ENCODE data around the gene TRAPPC5.

TRAPPC5 gene

DNA sequence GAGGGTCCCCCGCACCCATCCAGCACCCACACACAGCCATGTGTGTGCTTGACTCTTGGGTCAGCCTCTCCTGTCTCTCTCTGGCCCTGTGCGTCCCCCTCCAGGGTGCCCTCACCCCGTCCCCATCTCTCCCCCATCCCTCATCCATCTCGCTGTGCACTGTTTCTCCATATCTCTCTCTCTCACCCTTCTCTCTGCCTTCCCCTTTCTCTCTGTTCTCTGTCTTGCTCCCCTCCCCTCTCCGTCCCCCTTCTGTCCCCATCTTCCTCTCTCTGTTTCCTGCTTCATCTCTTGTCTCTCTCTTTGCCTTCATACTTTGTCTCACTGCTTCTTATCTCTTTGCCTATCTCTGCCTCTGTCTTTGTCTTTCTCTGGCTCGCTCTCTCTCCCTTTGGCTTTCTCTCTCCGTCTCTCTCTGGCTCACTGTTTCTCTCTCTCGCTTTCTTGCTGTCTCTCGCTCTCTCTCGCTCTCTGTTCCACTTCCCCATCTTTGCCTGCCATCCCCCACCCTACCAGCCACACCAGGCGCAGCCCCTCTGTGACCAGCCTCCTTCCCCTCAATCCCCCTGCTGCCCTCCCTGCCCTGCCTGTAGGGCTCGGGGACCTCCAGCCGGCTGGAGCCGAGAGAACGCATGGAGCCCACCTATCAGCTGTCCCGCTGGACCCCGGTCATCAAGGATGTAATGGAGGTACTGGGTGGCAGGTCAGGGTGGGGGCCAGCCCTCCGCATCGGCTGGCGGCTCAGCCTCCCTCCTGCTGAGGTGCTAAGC is 34.8 kb upstream of the TRAPPC5 start:
- DNase-seq (ENCODE audit: low spot score): no peak

- no peak for DNase-seq (ENCODE audit: low spot score)
Observed at GRCh38 chr19:7646426-7646700, 34.3 kb upstream of the TRAPPC5 start.

DNA sequence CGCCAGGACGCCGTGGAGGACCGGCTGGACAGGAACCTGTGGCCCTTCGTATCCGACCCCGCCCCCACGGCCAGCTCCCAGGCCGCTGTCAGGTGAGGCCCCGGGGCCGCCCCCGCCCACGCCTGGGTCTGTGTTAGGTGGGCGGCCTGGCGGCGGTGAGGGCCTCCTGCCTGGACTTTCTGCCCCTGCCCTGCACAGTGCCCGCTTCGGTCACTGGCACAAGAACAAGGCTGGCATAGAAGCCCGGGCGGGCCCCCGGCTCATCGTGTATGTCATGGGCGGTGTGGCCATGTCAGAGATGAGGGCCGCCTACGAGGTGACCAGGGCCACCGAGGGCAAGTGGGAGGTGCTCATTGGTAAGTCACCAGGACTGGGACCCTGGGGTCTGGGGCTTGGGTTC is 33.5 kb upstream of the TRAPPC5 start:
- DNase-seq (ENCODE audit: low spot score): no peak

GRCh38 chr19:7648265-7649014 is 32.2 kb upstream of the TRAPPC5 start:
- DNase-seq (ENCODE audit: low spot score): no peak

GRCh38 chr19:7650148-7650547 is 30.5 kb upstream of the TRAPPC5 start:
- no peak for DNase-seq (ENCODE audit: low spot score)

GRCh38 chr19:7652061-7652641 is 28.5 kb upstream of the TRAPPC5 start:
- peak; percentile 81 for DNase-seq (ENCODE audit: low spot score)

DNA sequence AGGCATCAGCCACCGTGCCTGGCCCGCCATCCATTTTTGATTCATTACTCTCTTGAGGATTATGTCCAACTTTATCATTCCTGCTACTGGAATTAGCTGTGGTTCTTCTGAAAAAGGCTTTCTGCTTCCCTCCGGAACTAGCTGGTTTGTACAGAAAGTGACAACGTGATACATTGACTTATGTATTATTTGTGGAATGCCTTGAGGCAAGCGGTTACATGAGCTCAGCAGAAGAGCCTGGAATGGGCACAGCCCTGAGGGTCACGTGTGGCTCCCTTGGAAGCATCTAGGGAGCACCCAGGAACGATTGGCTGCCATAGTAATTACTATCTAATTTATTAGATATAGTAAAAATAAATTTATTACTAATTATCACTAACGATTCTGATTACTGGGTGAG is 26.2 kb upstream of the TRAPPC5 start:
- no peak for DNase-seq (ENCODE audit: low spot score)

DNA sequence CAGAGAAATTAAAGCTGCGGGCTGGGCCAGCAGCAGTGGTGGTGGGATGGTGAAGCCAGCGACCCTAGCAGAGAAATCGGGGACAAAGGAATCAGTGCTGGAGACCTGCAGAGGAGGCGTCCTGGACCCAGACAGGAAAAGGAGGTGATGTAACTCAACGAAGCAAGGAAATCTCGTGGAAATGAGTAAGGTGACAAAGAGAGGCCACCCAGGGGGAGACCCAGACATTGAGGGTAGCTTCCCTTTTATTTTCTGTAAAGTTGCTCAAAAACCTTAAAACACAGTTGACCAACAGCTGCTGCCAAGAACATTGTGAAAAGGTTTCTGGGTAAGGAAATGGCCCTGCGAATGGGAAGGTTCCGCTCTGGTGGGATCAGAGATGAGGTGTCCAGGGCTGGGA is 25.1 kb upstream of the TRAPPC5 start:
- no peak for DNase-seq (ENCODE audit: low spot score)

DNA sequence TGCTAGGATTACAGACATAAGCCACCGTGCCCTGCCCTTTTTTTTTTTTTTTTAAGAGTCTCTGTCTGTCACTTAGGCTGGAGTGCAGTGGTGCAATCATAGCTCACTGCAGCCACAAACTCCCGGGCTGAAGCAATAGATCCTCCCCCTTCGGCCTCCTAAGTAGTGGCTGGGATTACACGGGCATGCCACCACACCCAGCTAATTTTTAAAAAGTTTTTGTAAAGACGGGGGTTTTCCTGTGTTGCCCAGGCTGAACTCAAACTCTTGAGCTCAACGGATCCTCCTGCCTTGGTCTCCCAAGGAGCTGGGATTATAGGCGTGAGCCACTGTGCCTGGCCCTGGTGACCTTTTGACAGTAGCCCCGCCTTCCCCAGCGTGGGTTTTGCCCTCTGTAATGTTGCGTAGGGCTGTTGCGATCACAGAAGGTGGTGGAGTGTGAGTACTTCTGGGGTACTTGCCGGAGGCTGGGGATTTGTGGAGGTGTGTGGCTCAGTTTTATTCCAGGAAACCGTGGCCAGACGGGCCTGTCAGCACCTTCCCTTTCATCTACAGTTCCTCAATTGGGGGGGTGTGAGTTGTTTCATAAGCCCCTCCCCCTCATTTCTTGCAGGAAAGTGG is 23.4 kb upstream of the TRAPPC5 start:
- no peak for DNase-seq (ENCODE audit: low spot score)

DNA sequence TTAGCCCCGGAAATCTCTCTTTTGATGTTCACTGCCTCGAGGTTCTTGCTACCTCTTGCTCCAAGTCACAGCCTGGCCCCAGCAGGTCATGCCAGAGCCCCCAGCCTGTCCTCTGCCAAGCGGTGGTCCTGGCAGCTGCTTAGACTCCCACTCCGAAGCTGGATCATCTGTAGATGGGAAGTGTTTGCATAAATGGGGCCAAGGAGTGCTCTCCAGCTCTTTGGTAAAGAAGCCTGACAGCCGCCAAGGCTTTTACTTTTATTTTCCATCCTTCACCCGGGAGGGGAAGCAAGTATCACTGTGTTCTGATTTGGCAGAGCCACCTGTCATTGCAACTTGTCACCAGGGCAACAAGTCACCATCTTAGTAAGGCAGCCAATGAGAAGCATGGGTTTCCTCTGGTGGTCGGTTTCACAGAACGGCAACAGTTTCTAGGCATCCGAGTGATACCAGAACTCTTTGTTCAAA is 22.4 kb upstream of the TRAPPC5 start:
- DNase-seq (ENCODE audit: low spot score): peak; percentile 93

DNA sequence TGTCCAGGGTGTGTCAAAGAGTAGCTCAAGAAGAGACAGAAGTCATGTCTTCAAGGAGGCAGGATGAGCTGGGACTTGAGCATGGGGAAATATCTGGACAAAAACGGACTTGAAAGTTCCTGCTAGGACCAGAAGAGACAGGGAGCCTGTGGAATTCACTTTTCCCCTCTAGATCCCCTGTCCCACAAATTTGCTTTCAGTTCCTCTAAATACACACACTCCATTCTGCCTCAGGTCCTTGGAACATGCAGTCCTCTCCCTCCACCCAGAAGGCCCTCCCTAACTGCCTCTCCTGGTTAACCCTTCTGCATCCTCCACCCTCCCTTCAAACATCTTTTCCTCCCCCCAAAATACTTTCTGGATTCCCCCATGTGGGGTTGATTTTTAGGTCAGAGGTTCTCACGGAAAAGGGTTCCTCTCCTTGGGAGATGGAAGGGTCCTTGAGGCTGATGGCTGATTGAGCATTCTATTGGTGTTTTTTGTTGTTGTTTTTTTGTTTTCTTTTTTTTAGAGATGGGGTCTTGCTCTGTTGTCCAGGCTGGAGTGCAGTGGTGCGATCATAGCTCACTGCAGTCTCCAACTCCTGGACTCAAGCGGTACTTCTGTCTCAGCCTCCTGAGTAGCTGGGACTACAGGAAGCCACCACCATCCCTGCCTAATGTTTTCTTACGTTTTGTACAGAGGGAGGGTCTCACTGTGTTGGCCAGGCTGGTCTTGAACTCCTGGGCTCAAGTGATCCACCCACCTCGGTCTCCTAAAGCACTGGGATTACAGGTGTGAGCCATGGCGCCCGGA is 18.7 kb upstream of the TRAPPC5 start:
- DNase-seq (ENCODE audit: low spot score): no peak

DNA sequence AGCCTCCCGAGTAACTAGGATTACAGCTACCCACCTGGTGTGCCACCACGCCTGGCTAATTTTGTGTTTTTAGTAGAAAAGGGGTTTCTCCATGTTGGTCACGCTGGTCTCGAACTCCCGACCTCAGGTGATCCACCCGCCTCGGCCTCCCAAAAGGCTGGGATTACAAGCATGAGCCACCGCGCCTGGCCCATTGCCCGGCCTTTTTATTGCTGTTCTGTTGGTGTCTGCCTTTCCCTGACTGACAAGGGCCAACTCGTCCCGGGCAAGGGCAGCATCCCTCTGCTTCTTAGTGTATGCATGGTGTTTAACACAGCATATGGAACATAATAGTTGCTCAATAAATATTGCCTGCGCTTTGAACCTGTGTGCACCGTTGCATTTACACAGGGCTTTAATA is 18.0 kb upstream of the TRAPPC5 start:
- DNase-seq (ENCODE audit: low spot score): no peak

- no peak for DNase-seq (ENCODE audit: low spot score)
Observed at GRCh38 chr19:7663706-7664105, 16.9 kb upstream of the TRAPPC5 start.

GRCh38 chr19:7665076-7665475 is 15.6 kb upstream of the TRAPPC5 start:
- DNase-seq (ENCODE audit: low spot score): no peak

- no peak for DNase-seq (ENCODE audit: low spot score)
Observed at GRCh38 chr19:7668842-7669241, 11.8 kb upstream of the TRAPPC5 start, which contains the start of gene RETN. Gene RETN, plus strand, starts transcription at chr19:7669049. Its CDS starts 278 bp downstream, at chr19:7669327.

DNA sequence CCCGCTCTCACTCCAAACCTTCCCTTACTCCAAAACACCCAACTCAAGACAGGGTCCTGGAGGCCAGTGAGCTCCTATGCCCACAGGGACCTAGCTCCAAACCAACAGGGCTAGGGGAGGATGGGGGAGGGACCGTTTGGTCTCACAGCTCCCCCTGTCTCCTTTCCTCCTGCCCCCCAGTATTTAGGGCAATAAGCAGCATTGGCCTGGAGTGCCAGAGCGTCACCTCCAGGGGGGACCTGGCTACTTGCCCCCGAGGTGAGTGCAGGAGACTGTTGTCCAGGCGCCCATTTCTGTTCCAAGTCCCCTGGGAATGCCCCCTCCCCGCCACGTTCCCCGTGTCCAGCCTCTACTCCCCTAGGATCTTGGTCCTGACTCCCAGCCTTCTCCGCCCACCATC is 11.0 kb upstream of the TRAPPC5 start:
- DNase-seq (ENCODE audit: low spot score): no peak

GRCh38 chr19:7670150-7670783 is 10.4 kb upstream of the TRAPPC5 start:
- DNase-seq (ENCODE audit: low spot score): no peak

DNA sequence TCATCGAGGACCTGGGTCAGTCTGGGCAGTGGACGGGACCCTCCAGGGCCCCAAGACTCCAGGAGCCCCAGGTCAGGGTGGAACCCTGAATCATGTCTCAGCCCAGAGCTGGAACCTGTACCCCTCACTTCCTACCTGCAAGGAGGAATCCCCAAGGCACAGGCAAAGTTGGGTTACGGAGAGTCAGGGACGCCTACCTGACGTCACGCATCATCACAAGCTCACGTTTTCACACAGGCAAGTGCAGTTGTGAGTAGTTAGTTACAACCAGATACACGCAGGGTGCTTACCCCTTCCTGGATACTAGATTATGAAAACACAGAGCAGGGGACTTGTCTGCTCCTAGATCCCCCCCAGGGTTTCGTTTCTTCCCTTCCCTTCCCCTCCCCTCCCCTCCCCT is 9.8 kb upstream of the TRAPPC5 start:
- DNase-seq (ENCODE audit: low spot score): no peak

DNA sequence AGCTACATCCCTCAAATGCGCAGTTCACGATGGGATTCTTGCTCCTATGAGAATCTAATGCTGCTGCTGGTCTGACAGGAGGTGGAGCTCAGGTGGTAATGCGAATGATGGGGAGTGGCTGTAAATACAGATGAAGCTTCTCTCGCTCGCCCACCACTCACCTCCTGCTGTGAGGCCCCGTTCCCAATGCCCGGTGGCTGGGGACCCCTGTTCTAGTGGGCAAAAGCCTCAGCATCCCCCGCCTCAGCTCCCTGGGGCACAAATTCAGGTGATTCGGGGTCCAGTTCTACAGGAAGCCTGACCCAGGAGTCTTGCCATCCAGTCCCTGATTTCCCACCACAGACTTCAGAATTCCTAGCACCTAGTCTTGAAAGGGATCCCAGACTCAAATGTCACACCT is 8.1 kb upstream of the TRAPPC5 start:
- DNase-seq (ENCODE audit: low spot score): no peak

DNA sequence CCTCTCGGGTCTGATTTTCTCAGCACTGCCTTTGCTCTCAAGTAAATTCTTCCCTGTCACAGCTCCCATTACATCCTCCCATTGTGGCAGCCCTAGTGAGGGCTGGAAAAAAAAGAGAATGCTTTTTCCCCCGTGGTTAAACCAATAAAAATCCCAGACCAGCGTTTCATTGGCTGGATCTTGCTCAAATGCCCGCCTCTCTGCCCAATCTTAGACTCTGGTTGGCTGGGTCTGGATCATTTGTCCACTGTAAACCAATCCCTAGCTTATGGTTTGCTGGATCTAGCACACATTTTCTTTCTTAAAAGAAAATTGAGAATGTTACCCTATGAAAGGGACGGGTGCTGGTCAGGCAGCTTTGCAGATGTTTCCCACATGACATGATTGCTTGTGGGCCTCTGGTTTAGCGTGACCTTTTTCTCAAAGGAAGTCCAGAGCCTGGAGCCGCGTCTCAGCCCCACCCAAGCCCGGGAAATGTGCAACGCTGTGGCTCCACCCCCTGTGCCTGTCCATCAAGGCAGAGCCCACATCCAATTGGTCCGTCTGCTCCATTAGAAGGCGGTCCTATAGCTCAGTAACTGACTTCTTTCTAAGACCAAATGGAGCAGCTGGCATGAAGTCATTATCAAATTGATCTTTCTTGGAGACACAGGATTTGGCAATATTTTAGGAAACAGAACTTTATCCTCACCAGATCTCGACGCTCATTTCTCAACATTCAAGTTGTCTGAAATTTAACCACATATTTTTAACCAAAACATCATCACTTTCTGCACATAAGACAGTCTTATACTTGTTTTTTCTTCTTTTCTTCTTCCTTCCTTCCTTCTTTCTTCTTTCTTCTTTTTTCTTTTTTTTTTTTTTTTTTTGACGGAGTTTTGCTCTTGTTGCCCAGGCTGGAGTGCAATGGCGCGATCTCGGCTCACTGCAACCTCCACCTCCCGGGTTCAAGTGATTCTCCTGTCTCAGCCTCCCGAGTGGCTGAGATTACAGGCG is 6.3 kb upstream of the TRAPPC5 start:
- peak; percentile 82 for DNase-seq (ENCODE audit: low spot score)
